OCI-LY1 (cell line): ENCODE results near the gene DAND5.

ENCODE experiments used
- H2AFZ ChIP-seq: fragments of 200-600 bp; sonication (generic), shearing (Covaris generic); 2 replicates; pipeline ENCODE4 v1.6.0; 2014; ENCODE audit warnings: antibody characterized with exemption, mild to moderate bottlenecking, low read length
- H3F3A ChIP-seq: fragments of 200-600 bp; sonication (generic), shearing (Covaris generic); 2 replicates; pipeline ENCODE4 v1.6.0; 2014; ENCODE audit warnings: mild to moderate bottlenecking, antibody characterized with exemption, low read length, moderate library complexity; ENCODE audit not compliant: insufficient read depth
- H3K27ac ChIP-seq: fragments of 200-600 bp; sonication (generic); 2 replicates; pipeline ENCODE4 v1.5.1; 2014; ENCODE audit warnings: low read length, mixed run types, mild to moderate bottlenecking, low read depth; ENCODE audit not compliant: poor library complexity, severe bottlenecking
- H3K27me3 ChIP-seq: fragments of 200-600 bp; sonication (generic); 2 replicates; pipeline ENCODE4 v1.6.0; 2014; ENCODE audit warnings: antibody characterized with exemption, mild to moderate bottlenecking, low read length, moderate library complexity; ENCODE audit not compliant: insufficient read depth
- H3K36me3 ChIP-seq: fragments of 200-600 bp; sonication (generic); 2 replicates; pipeline ENCODE4 v1.6.1; 2014; ENCODE audit warnings: mild to moderate bottlenecking, antibody characterized with exemption, low read length, moderate library complexity, mixed read lengths; ENCODE audit not compliant: insufficient read depth
- H3K4me1 ChIP-seq: fragments of 200-600 bp; sonication (generic); 2 replicates; pipeline ENCODE4 v1.5.1; 2014; ENCODE audit warnings: mild to moderate bottlenecking, low read length, moderate library complexity; ENCODE audit not compliant: insufficient read depth, severe bottlenecking
- H3K4me2 ChIP-seq: fragments of 200-600 bp; sonication (generic), shearing (Covaris generic); 2 replicates; pipeline ENCODE4 v1.6.1; 2014; ENCODE audit warnings: low read length
- H3K4me3 ChIP-seq: fragments of 200-600 bp; sonication (generic); 2 replicates; pipeline ENCODE4 v1.5.1; 2014; ENCODE audit warnings: low read length, low read depth, mild to moderate bottlenecking, mixed read lengths; ENCODE audit not compliant: poor library complexity, severe bottlenecking
- H3K79me2 ChIP-seq: fragments of 200-600 bp; shearing (Covaris generic); 2 replicates; pipeline ENCODE4 v1.6.1; 2016; ENCODE audit warnings: mixed run types, low read length, mixed read lengths; ENCODE audit not compliant: insufficient read depth
- H3K9ac ChIP-seq: fragments of 200-600 bp; sonication (generic), shearing (Covaris generic); 2 replicates; pipeline ENCODE4 v1.6.1; 2014; ENCODE audit warnings: mild to moderate bottlenecking, low read length, mixed read lengths
- H3K9me2 ChIP-seq: fragments of 200-600 bp; sonication (generic), shearing (Covaris generic); 2 replicates; pipeline ENCODE4 v1.6.1; 2014; ENCODE audit warnings: low read depth, mild to moderate bottlenecking, low read length, mixed read lengths
- H3K9me3 ChIP-seq: fragments of 200-600 bp; shearing (Covaris generic); 2 replicates; pipeline ENCODE4 v1.6.1; 2014; ENCODE audit warnings: low read length, mixed read lengths
- H4K20me1 ChIP-seq: fragments of 200-600 bp; sonication (generic), shearing (Covaris generic); 2 replicates; pipeline ENCODE4 v1.6.0; 2016; ENCODE audit warnings: mild to moderate bottlenecking, low read length; ENCODE audit not compliant: insufficient read depth
- EZH2 ChIP-seq: fragments of 200-600 bp; sonication (generic), shearing (Covaris generic); IDR thresholded peaks from 2 replicates; pipeline ENCODE4 v1.8.0; 2017; ENCODE audit warnings: borderline replicate concordance, mixed run types, mild to moderate bottlenecking, antibody characterized with exemption, low read length, moderate library complexity, mixed read lengths
- TF ChIP-seq, protein P1 (sequence below): fragments of 200-600 bp; sonication (generic), shearing (Covaris generic); IDR thresholded peaks from 2 replicates; pipeline ENCODE4 v1.5.1; 2017; ENCODE audit warnings: mild to moderate bottlenecking, antibody characterized with exemption, low read length, moderate library complexity, mixed read lengths

DAND5 gene

DNA sequence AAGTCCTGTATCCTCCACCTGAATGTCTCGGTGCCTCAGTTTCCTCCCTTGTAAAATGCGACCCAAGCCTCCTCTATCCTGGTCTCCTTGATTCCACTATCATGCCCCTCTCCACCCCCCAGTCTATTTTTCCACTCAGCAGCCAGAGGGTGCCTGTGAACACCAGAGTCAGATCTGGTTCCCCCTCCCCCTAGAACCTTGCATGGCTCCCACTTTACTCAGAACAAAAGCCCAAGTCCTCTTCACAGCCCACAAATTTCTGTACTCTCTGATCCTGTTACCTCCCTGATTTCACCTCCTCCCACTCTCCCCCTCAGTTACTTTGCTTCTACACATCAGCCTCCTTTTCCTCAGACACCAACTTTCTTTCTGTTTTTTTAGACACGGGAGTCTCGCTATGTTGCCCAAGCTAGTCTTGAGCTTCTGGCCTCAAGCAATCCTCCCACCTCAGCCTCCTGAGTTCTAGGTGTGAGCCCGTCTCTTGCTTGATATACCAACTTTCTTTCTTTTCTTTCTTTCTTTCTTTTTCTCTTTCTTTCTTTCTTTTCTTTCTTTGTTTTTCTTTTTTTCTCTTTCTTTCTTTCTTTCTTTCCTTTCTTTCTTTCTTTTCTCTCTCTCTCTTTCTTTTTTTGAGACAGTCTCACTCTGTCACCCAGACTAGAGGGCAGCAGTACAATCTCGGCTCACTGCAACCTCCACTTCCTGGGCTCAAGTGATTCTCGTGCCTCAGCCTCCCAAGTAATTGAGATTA, 869 bp downstream of the DAND5 start:
- H3K4me2 ChIP-seq = no peak overlapping the region
- H3K36me3 ChIP-seq = no peaks in the 10 kb centered on the region
- H3K79me2 ChIP-seq = no peaks in the 10 kb centered on the region
- no peaks in the 10 kb centered on the region for H4K20me1 ChIP-seq
- H3K9ac ChIP-seq = no peak overlapping the region
- no peak for TF ChIP-seq EZH2
- TF ChIP-seq, protein P1, sequence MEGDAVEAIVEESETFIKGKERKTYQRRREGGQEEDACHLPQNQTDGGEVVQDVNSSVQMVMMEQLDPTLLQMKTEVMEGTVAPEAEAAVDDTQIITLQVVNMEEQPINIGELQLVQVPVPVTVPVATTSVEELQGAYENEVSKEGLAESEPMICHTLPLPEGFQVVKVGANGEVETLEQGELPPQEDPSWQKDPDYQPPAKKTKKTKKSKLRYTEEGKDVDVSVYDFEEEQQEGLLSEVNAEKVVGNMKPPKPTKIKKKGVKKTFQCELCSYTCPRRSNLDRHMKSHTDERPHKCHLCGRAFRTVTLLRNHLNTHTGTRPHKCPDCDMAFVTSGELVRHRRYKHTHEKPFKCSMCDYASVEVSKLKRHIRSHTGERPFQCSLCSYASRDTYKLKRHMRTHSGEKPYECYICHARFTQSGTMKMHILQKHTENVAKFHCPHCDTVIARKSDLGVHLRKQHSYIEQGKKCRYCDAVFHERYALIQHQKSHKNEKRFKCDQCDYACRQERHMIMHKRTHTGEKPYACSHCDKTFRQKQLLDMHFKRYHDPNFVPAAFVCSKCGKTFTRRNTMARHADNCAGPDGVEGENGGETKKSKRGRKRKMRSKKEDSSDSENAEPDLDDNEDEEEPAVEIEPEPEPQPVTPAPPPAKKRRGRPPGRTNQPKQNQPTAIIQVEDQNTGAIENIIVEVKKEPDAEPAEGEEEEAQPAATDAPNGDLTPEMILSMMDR = no peak
- H3K4me3 ChIP-seq = no peak overlapping the region
- no peaks in the 10 kb centered on the region for H3K9me2 ChIP-seq
- no peaks in the 10 kb centered on the region for H3K9me3 ChIP-seq
- no peak overlapping the region for H2AFZ ChIP-seq
- H3K4me1 ChIP-seq = no peaks in the 10 kb centered on the region
- H3F3A ChIP-seq = no peaks in the 10 kb centered on the region
- H3K27ac ChIP-seq = no peak overlapping the region
- H3K27me3 ChIP-seq = peaks cover 5% of the 10 kb centered on the region; the same call in 1 of the 2 replicates

DNA sequence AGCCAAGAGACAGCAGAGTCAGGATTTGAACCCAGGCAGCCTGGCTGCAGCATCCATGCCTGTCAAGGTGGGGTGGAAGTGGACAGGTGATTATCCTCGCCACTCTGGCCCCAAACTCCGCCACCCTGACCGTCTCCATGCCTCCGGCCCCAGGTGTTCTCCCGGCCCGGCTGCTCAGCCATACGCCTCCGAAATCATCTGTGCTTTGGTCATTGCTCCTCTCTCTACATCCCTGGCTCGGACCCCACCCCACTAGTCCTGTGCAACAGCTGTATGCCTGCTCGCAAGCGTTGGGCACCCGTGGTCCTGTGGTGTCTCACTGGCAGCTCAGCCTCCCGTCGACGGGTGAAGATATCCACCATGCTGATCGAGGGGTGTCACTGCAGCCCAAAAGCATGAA, 3.9 kb downstream of the DAND5 start:
- Histone ChIP-seq H3K4me1 (no peaks in the 10 kb centered on the region), H3K27ac (no peak overlapping the region), H3F3A (no peaks in the 10 kb centered on the region), H3K27me3 (peaks cover 10% of the 10 kb centered on the region; the same call in 1 of the 2 replicates), H3K36me3 (no peaks in the 10 kb centered on the region), H3K9me2 (no peaks in the 10 kb centered on the region), H3K9me3 (no peaks in the 10 kb centered on the region), H3K9ac (no peak overlapping the region), H2AFZ (no peak overlapping the region), H3K4me2 (no peak overlapping the region), H4K20me1 (no peaks in the 10 kb centered on the region), H3K4me3 (no peak overlapping the region), H3K79me2 (no peaks in the 10 kb centered on the region)
- TF ChIP-seq EZH2 = no peak
- TF ChIP-seq, protein P1 = no peak

DNA sequence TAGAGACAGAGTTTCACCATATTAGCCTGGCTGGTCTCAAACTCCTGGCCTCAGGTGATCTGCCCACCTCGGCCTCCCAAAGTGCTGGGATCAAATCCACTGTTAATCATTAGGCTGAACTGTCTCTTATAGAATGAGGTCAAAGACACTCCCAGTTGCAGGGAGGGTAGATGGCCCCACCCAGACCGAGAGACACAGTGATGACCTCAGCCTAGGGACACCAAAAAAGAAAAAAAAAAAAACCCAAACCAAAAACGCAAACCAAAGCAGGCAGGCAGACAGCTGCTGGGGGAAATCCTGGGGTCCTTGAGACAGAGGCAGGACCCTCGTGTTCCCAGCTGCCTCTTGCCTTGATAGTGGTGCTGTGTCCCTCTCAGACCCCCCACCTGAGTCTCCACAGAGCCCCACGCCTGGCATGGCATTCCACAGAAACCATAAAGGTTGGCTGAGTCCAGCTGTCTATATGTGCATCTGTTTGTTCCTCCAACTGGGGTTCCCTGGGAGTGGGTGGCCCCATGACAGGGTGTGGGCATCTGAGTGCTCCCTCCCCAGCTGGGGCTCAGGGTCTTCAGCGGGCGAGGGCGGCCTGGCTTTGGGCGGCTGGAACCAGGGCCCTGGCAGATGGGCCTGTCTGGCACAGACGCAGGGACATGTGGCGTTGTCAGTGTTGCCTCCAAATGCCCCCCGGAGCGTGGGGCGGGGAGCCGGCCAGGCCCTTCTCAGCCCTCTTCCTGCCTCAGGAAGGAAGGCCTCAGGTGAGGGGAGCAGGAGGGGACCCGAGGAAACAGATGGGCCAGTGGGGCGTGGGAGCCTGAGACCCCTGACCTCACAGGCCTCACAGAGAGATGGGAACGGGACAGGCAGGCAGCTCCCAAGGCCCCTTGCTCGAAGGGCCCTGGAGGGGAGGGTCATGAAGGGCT, 5.2 kb downstream of the DAND5 start:
- H3K36me3 ChIP-seq = no peaks in the 10 kb centered on the region
- no peak for TF ChIP-seq EZH2
- TF ChIP-seq, protein P1 = no peak
- no peak overlapping the region for H3K27ac ChIP-seq
- H3K79me2 ChIP-seq = no peaks in the 10 kb centered on the region
- no peaks in the 10 kb centered on the region for H3K9me2 ChIP-seq
- no peaks in the 10 kb centered on the region for H3K9me3 ChIP-seq
- no peak overlapping the region for H3K9ac ChIP-seq
- no peak overlapping the region for H2AFZ ChIP-seq
- no peaks in the 10 kb centered on the region for H3F3A ChIP-seq
- no peaks in the 10 kb centered on the region for H4K20me1 ChIP-seq
- H3K4me2 ChIP-seq = no peak overlapping the region
- peaks cover 10% of the 10 kb centered on the region; the same call in 1 of the 2 replicates for H3K27me3 ChIP-seq
- H3K4me3 ChIP-seq = no peak overlapping the region
- no peaks in the 10 kb centered on the region for H3K4me1 ChIP-seq
